Measurements from ENCODE around the gene POMZP3.
A peak's percentile ranks its signal among the peaks of the same experiment; 100 is the strongest.
"Not testable (repeated sequence)": the region's sequence is repeated elsewhere in the genome, so short reads cannot be mapped to it uniquely, and the experiment has no call there.

Gene POMZP3

GRCh38 chr7:76606027-76606426, 21.1 kb downstream of the POMZP3 start:
- not testable (repeated sequence) for H3F3A ChIP-seq (ENCODE audit: insufficient read depth, low read length); H3K9me3 ChIP-seq (ENCODE audit: low read length); H3K9me2 ChIP-seq (ENCODE audit: low read depth, low read length); H3K9ac ChIP-seq (ENCODE audit: low read length); H3K27me3 ChIP-seq (ENCODE audit: insufficient read depth, low read length); H3K79me2 ChIP-seq (ENCODE audit: insufficient read depth, low read length); H3K36me3 ChIP-seq (ENCODE audit: insufficient read depth, low read length); H2AFZ ChIP-seq (ENCODE audit: low read length); H4K20me1 ChIP-seq (ENCODE audit: insufficient read depth, low read length); H3K4me3 ChIP-seq (ENCODE audit: low read depth, low read length, poor library complexity, severe bottlenecking)
- H3K4me1 ChIP-seq (ENCODE audit: insufficient read depth, low read length, severe bottlenecking): peaks cover 10% of the 10 kb centered on the region
- peak overlapping the region; percentile 84 for H3K27ac ChIP-seq (ENCODE audit: low read depth, low read length, poor library complexity, severe bottlenecking)
- peak overlapping the region; percentile 35; the same call in 1 of the 2 replicates for H3K4me2 ChIP-seq (ENCODE audit: low read length)

GRCh38 chr7:76600650-76601049, 26.4 kb downstream of the POMZP3 start:
- H3F3A ChIP-seq (ENCODE audit: insufficient read depth, low read length); H3K79me2 ChIP-seq (ENCODE audit: insufficient read depth, low read length); H3K9me3 ChIP-seq (ENCODE audit: low read length); H2AFZ ChIP-seq (ENCODE audit: low read length); H3K4me3 ChIP-seq (ENCODE audit: low read depth, low read length, poor library complexity, severe bottlenecking); H3K9me2 ChIP-seq (ENCODE audit: low read depth, low read length); H4K20me1 ChIP-seq (ENCODE audit: insufficient read depth, low read length); H3K27ac ChIP-seq (ENCODE audit: low read depth, low read length, poor library complexity, severe bottlenecking); H3K27me3 ChIP-seq (ENCODE audit: insufficient read depth, low read length); H3K4me2 ChIP-seq (ENCODE audit: low read length); H3K4me1 ChIP-seq (ENCODE audit: insufficient read depth, low read length, severe bottlenecking); H3K36me3 ChIP-seq (ENCODE audit: insufficient read depth, low read length); H3K9ac ChIP-seq (ENCODE audit: low read length): not testable (repeated sequence)

GRCh38 chr7:76600116-76600482, 27.0 kb downstream of the POMZP3 start:
- not testable (repeated sequence) for H3K79me2 ChIP-seq (ENCODE audit: insufficient read depth, low read length); H3K9ac ChIP-seq (ENCODE audit: low read length); H3K4me2 ChIP-seq (ENCODE audit: low read length); H3K27me3 ChIP-seq (ENCODE audit: insufficient read depth, low read length); H3K4me3 ChIP-seq (ENCODE audit: low read depth, low read length, poor library complexity, severe bottlenecking); H3K9me3 ChIP-seq (ENCODE audit: low read length); H3K9me2 ChIP-seq (ENCODE audit: low read depth, low read length); H2AFZ ChIP-seq (ENCODE audit: low read length); H3K36me3 ChIP-seq (ENCODE audit: insufficient read depth, low read length); H3K4me1 ChIP-seq (ENCODE audit: insufficient read depth, low read length, severe bottlenecking); H3F3A ChIP-seq (ENCODE audit: insufficient read depth, low read length); H4K20me1 ChIP-seq (ENCODE audit: insufficient read depth, low read length); H3K27ac ChIP-seq (ENCODE audit: low read depth, low read length, poor library complexity, severe bottlenecking)

GRCh38 chr7:76598590-76599264, 28.4 kb downstream of the POMZP3 start:
- not testable (repeated sequence) for H3K9me3 ChIP-seq (ENCODE audit: low read length); H3K9me2 ChIP-seq (ENCODE audit: low read depth, low read length); H3K79me2 ChIP-seq (ENCODE audit: insufficient read depth, low read length); H3K4me2 ChIP-seq (ENCODE audit: low read length); H3K9ac ChIP-seq (ENCODE audit: low read length); H3F3A ChIP-seq (ENCODE audit: insufficient read depth, low read length); H3K27me3 ChIP-seq (ENCODE audit: insufficient read depth, low read length); H3K27ac ChIP-seq (ENCODE audit: low read depth, low read length, poor library complexity, severe bottlenecking); H3K4me3 ChIP-seq (ENCODE audit: low read depth, low read length, poor library complexity, severe bottlenecking); H3K36me3 ChIP-seq (ENCODE audit: insufficient read depth, low read length); H3K4me1 ChIP-seq (ENCODE audit: insufficient read depth, low read length, severe bottlenecking); H2AFZ ChIP-seq (ENCODE audit: low read length); H4K20me1 ChIP-seq (ENCODE audit: insufficient read depth, low read length)

GRCh38 chr7:76597288-76597687, 29.8 kb downstream of the POMZP3 start:
- not testable (repeated sequence) for H3K27ac ChIP-seq (ENCODE audit: low read depth, low read length, poor library complexity, severe bottlenecking); H3K27me3 ChIP-seq (ENCODE audit: insufficient read depth, low read length); H3K79me2 ChIP-seq (ENCODE audit: insufficient read depth, low read length); H2AFZ ChIP-seq (ENCODE audit: low read length); H3K4me2 ChIP-seq (ENCODE audit: low read length); H3K9me3 ChIP-seq (ENCODE audit: low read length); H3K4me1 ChIP-seq (ENCODE audit: insufficient read depth, low read length, severe bottlenecking); H3F3A ChIP-seq (ENCODE audit: insufficient read depth, low read length); H4K20me1 ChIP-seq (ENCODE audit: insufficient read depth, low read length); H3K4me3 ChIP-seq (ENCODE audit: low read depth, low read length, poor library complexity, severe bottlenecking); H3K36me3 ChIP-seq (ENCODE audit: insufficient read depth, low read length); H3K9me2 ChIP-seq (ENCODE audit: low read depth, low read length); H3K9ac ChIP-seq (ENCODE audit: low read length)

- H3K79me2 ChIP-seq (ENCODE audit: insufficient read depth, low read length); H3K4me2 ChIP-seq (ENCODE audit: low read length); H2AFZ ChIP-seq (ENCODE audit: low read length); H3K4me3 ChIP-seq (ENCODE audit: low read depth, low read length, poor library complexity, severe bottlenecking); H3K36me3 ChIP-seq (ENCODE audit: insufficient read depth, low read length); H3K9me3 ChIP-seq (ENCODE audit: low read length); H3K27ac ChIP-seq (ENCODE audit: low read depth, low read length, poor library complexity, severe bottlenecking); H3K9ac ChIP-seq (ENCODE audit: low read length); H3K9me2 ChIP-seq (ENCODE audit: low read depth, low read length); H3K27me3 ChIP-seq (ENCODE audit: insufficient read depth, low read length); H4K20me1 ChIP-seq (ENCODE audit: insufficient read depth, low read length); H3F3A ChIP-seq (ENCODE audit: insufficient read depth, low read length): not testable (repeated sequence)
- peaks cover 23% of the 10 kb centered on the region for H3K4me1 ChIP-seq (ENCODE audit: insufficient read depth, low read length, severe bottlenecking)
Observed at GRCh38 chr7:76592694-76593093, 34.4 kb downstream of the POMZP3 start.

- H3K4me1 ChIP-seq (ENCODE audit: insufficient read depth, low read length, severe bottlenecking): peaks cover 23% of the 10 kb centered on the region
- not testable (repeated sequence) for H4K20me1 ChIP-seq (ENCODE audit: insufficient read depth, low read length); H3K9me3 ChIP-seq (ENCODE audit: low read length); H3F3A ChIP-seq (ENCODE audit: insufficient read depth, low read length); H2AFZ ChIP-seq (ENCODE audit: low read length); H3K79me2 ChIP-seq (ENCODE audit: insufficient read depth, low read length); H3K36me3 ChIP-seq (ENCODE audit: insufficient read depth, low read length); H3K9me2 ChIP-seq (ENCODE audit: low read depth, low read length); H3K27me3 ChIP-seq (ENCODE audit: insufficient read depth, low read length); H3K4me3 ChIP-seq (ENCODE audit: low read depth, low read length, poor library complexity, severe bottlenecking); H3K9ac ChIP-seq (ENCODE audit: low read length)
- peak overlapping the region; percentile 26; the same call in 1 of the 2 replicates for H3K4me2 ChIP-seq (ENCODE audit: low read length)
- H3K27ac ChIP-seq (ENCODE audit: low read depth, low read length, poor library complexity, severe bottlenecking): peak overlapping the region; percentile 62
Observed at GRCh38 chr7:76591602-76592304, 35.3 kb downstream of the POMZP3 start.

All from OCI-LY1 (cell line).